Mesenchymal stem cell (in vitro differentiated cells and primary cell): Measurements from ENCODE around the gene C19orf33.

ENCODE experiments used
- DNase-seq: peaks from one replicate; pipeline ENCODE4 v3.0.0-alpha.2; 2013
- H2AFZ ChIP-seq: one replicate; pipeline ENCODE4 v1.6.1; 2013; ENCODE audit warnings: low read depth, mild to moderate bottlenecking, control low read depth, inconsistent platforms, low read length, moderate library complexity
- H2AK5ac ChIP-seq: 2 replicates; pipeline ENCODE4 v1.6.1; 2013; ENCODE audit warnings: low read length, moderate library complexity, mild to moderate bottlenecking, inconsistent platforms; ENCODE audit not compliant: severe bottlenecking
- H2BK120ac ChIP-seq: one replicate; pipeline ENCODE4 v1.6.1; 2013; ENCODE audit warnings: low read depth, mild to moderate bottlenecking, inconsistent platforms, low read length, moderate library complexity
- H2BK12ac ChIP-seq, 2 experiments: one replicate each; pipeline ENCODE4 v1.6.1; 2013; ENCODE audit warnings: inconsistent platforms in 2 of 2, low read length in 2 of 2, mild to moderate bottlenecking in 2 of 2, moderate library complexity in 2 of 2, control low read depth in 1 of 2
- H2BK15ac ChIP-seq: one replicate; pipeline ENCODE4 v1.6.1; 2013; ENCODE audit warnings: mild to moderate bottlenecking, low read depth, inconsistent platforms; ENCODE audit not compliant: poor library complexity, severe bottlenecking
- H2BK5ac ChIP-seq: 2 replicates; pipeline ENCODE4 v1.6.1; 2013; ENCODE audit warnings: low read depth, mild to moderate bottlenecking, low read length, control low read depth, inconsistent platforms; ENCODE audit not compliant: poor library complexity, severe bottlenecking
- H3K14ac ChIP-seq, 2 experiments: one replicate each; pipeline ENCODE4 v1.6.1; 2013; ENCODE audit warnings: inconsistent platforms in 2 of 2, low read length in 2 of 2, control low read depth in 1 of 2, mild to moderate bottlenecking in 1 of 2, moderate library complexity in 1 of 2
- H3K18ac ChIP-seq, 2 experiments: one replicate each; pipeline ENCODE4 v1.6.1; 2013; ENCODE audit warnings: inconsistent platforms in 2 of 2, low read length in 2 of 2, control low read depth in 1 of 2, low read depth in 1 of 2, mild to moderate bottlenecking in 1 of 2
- H3K23ac ChIP-seq, 2 experiments: one replicate each; pipeline ENCODE4 v1.6.1; 2013; ENCODE audit warnings: inconsistent platforms in 2 of 2, low read length in 2 of 2, mild to moderate bottlenecking in 2 of 2, moderate library complexity in 2 of 2, control low read depth in 1 of 2
- H3K27ac ChIP-seq: 2 replicates; pipeline ENCODE4 v1.5.1; 2013; ENCODE audit warnings: mild to moderate bottlenecking, moderate library complexity, low read length, control low read depth, inconsistent platforms; ENCODE audit not compliant: poor library complexity, severe bottlenecking
- H3K27me3 ChIP-seq, 2 experiments: 2 replicates each; pipeline versions ENCODE4 v1.6.1 to v1.7.0; 2013; ENCODE audit warnings: low read length in 2 of 2, mild to moderate bottlenecking in 2 of 2, moderate library complexity in 2 of 2, control low read depth in 1 of 2, inconsistent platforms in 1 of 2; ENCODE audit not compliant: control insufficient read depth in 1 of 2, insufficient read depth in 1 of 2
- H3K36me3 ChIP-seq, 2 experiments: 2 replicates each; pipeline versions ENCODE4 v1.6.1 to v1.7.0; 2013; ENCODE audit warnings: low read length in 2 of 2, control low read depth in 1 of 2, inconsistent platforms in 1 of 2, low read depth in 1 of 2, mild to moderate bottlenecking in 1 of 2; ENCODE audit not compliant: insufficient read depth in 2 of 2, control insufficient read depth in 1 of 2
- H3K4ac ChIP-seq, 2 experiments: one replicate each; pipeline ENCODE4 v1.6.1; 2013; ENCODE audit warnings: inconsistent platforms in 2 of 2, low read length in 2 of 2, mild to moderate bottlenecking in 2 of 2, moderate library complexity in 2 of 2, control low read depth in 1 of 2, low read depth in 1 of 2
- H3K4me1 ChIP-seq: 2 replicates; pipeline ENCODE4 v1.6.1; 2013; ENCODE audit warnings: low read depth, low read length, control low read depth; ENCODE audit not compliant: control insufficient read depth, insufficient read depth
- H3K4me2 ChIP-seq: 2 replicates; pipeline ENCODE4 v1.6.1; 2013; ENCODE audit warnings: low read length, mild to moderate bottlenecking, inconsistent platforms; ENCODE audit not compliant: poor library complexity, severe bottlenecking
- H3K4me3 ChIP-seq, 2 experiments: 2 replicates each; pipeline versions ENCODE4 v1.5.1 to v1.7.0; 2013; ENCODE audit warnings: low read length in 2 of 2, mild to moderate bottlenecking in 2 of 2, control low read depth in 1 of 2, low read depth in 1 of 2; ENCODE audit not compliant: insufficient read depth in 1 of 2
- H3K79me1 ChIP-seq: replicated peaks from 2 replicates; pipeline ENCODE4 v1.6.1; 2013; ENCODE audit warnings: mild to moderate bottlenecking, control low read depth, low read length, inconsistent platforms; ENCODE audit not compliant: poor library complexity, severe bottlenecking
- H3K9ac ChIP-seq: 2 replicates; pipeline ENCODE4 v1.7.0; 2013; ENCODE audit warnings: mild to moderate bottlenecking, low read length, moderate library complexity
- H3K9me3 ChIP-seq: 2 replicates; pipeline ENCODE4 v1.7.0; 2013; ENCODE audit warnings: mild to moderate bottlenecking, low read length; ENCODE audit not compliant: control insufficient read depth
- H4K8ac ChIP-seq: one replicate; pipeline ENCODE4 v1.6.1; 2013; ENCODE audit warnings: inconsistent platforms, mild to moderate bottlenecking, low read length, moderate library complexity
- H4K91ac ChIP-seq: one replicate; pipeline ENCODE4 v1.6.1; 2013; ENCODE audit warnings: mild to moderate bottlenecking, low read length, inconsistent platforms
- WGBS: methylation state at CpG from one replicate; pipeline ENCODE4 v1.1.7; 2013; ENCODE audit warnings: mixed read lengths; 5-methylcytosine and 5-hydroxymethylcytosine counted together

C19orf33 gene

GRCh38 chr19:38307076-38307475, 3.0 kb downstream of the C19orf33 start:
- Histone ChIP-seq H3K4me3 (no peak overlapping the region), H3K23ac (no peak overlapping the region), H4K91ac (no peak overlapping the region), H2BK12ac (no peak overlapping the region), H3K9ac (no peak overlapping the region), H2AFZ (no peak overlapping the region), H3K27me3 (no peaks in the 10 kb centered on the region), H2BK5ac (no peak overlapping the region), H3K18ac (no peak overlapping the region), H3K14ac (no peak overlapping the region), H2BK15ac (no peak overlapping the region), H3K4me2 (no peak overlapping the region), H3K79me1 (peaks cover 17% of the 10 kb centered on the region), H3K36me3 (peaks cover 15 to 63% of the 10 kb centered on the region in 2 experiments), H2BK120ac (no peak overlapping the region), H2AK5ac (no peak overlapping the region), H3K27ac (no peak overlapping the region), H3K4ac (no peak overlapping the region), H3K4me1 (peaks cover 22% of the 10 kb centered on the region), H3K9me3 (no peaks in the 10 kb centered on the region), H4K8ac (no peak overlapping the region)
- DNase-seq: no peak
- 91% methylated on average over 4 of the region's 4 CpGs for WGBS

- no peak overlapping the region for H3K18ac ChIP-seq
- H3K14ac ChIP-seq: no peak overlapping the region
- no peak overlapping the region for H4K8ac ChIP-seq
- no peak overlapping the region for H4K91ac ChIP-seq
- no peak overlapping the region for H3K9ac ChIP-seq
- H2AFZ ChIP-seq: no peak overlapping the region
- WGBS: 97% methylated on average over 8 of the region's 8 CpGs
- H3K23ac ChIP-seq: no peak overlapping the region
- no peak overlapping the region for H2BK12ac ChIP-seq
- H3K36me3 ChIP-seq: peaks cover 15 to 62% of the 10 kb centered on the region in 2 experiments
- no peak overlapping the region for H3K4me2 ChIP-seq
- H2BK15ac ChIP-seq: peak overlapping the region; percentile 33
- no peak overlapping the region for H2BK120ac ChIP-seq
- H2BK5ac ChIP-seq: no peak overlapping the region
- DNase-seq: no peak
- no peak overlapping the region for H3K4me3 ChIP-seq
- no peak overlapping the region for H3K4ac ChIP-seq
- no peak overlapping the region for H2AK5ac ChIP-seq
- peaks cover 21% of the 10 kb centered on the region for H3K79me1 ChIP-seq
- H3K27ac ChIP-seq: no peak overlapping the region
- peaks cover 22% of the 10 kb centered on the region for H3K4me1 ChIP-seq
- H3K9me3 ChIP-seq: no peaks in the 10 kb centered on the region
- H3K27me3 ChIP-seq: no peaks in the 10 kb centered on the region
Observed at GRCh38 chr19:38307597-38307996, 3.5 kb downstream of the C19orf33 start.

- Histone ChIP-seq H3K27me3 (no peaks in the 10 kb centered on the region), H3K4me1 (peaks cover 22% of the 10 kb centered on the region), H2BK12ac (no peak overlapping the region), H2AFZ (no peak overlapping the region), H3K9ac (no peak overlapping the region), H4K91ac (no peak overlapping the region), H2AK5ac (no peak overlapping the region), H3K4me3 (no peak overlapping the region), H4K8ac (no peak overlapping the region), H2BK120ac (no peak overlapping the region), H3K14ac (no peak overlapping the region), H3K23ac (no peak overlapping the region), H3K27ac (no peak overlapping the region), H3K4me2 (no peak overlapping the region), H3K79me1 (peaks cover 22% of the 10 kb centered on the region), H3K36me3 (peaks cover 15 to 60% of the 10 kb centered on the region in 2 experiments), H3K18ac (no peak overlapping the region), H3K4ac (no peak overlapping the region), H2BK15ac (peak overlapping the region; percentile 33), H2BK5ac (no peak overlapping the region), H3K9me3 (no peaks in the 10 kb centered on the region)
- WGBS: 97% methylated on average over 12 of the region's 12 CpGs
- no peak for DNase-seq
Observed at GRCh38 chr19:38308006-38308766, 4.1 kb downstream of the C19orf33 start.

- Histone ChIP-seq H2BK120ac (no peak overlapping the region), H3K27ac (no peak overlapping the region), H3K14ac (no peak overlapping the region), H3K9ac (no peak overlapping the region), H2AFZ (no peak overlapping the region), H4K91ac (no peak overlapping the region), H2BK12ac (no peak overlapping the region), H3K4me1 (peaks cover 16% of the 10 kb centered on the region), H3K4me2 (no peak overlapping the region), H2BK15ac (no peak overlapping the region), H3K9me3 (no peaks in the 10 kb centered on the region), H2AK5ac (no peak overlapping the region), H3K36me3 (peaks cover 15 to 55% of the 10 kb centered on the region in 2 experiments), H3K4ac (no peak overlapping the region), H2BK5ac (no peak overlapping the region), H3K4me3 (no peak overlapping the region), H3K27me3 (no peaks in the 10 kb centered on the region), H3K23ac (no peak overlapping the region), H3K79me1 (peaks cover 22% of the 10 kb centered on the region), H4K8ac (no peak overlapping the region), H3K18ac (no peak overlapping the region)
- 94% methylated on average over 19 of the region's 24 CpGs for WGBS
- DNase-seq: no peak
Observed at GRCh38 chr19:38308926-38309614, 5.0 kb downstream of the C19orf33 start.
